Activated T-cell treated with anti-CD3 and anti-CD28 coated beads, Interleukin-2, amount 50 U/mL, for 72 hours (primary cell): Measurements from ENCODE around the gene COL6A1. TPM values are rescaled to one million over a fixed set of nuclear protein-coding genes. Genes with fewer than 3 reads are reported as not detected.
A peak's percentile ranks its signal among the peaks of the same experiment; 100 is the strongest.

Experiments used
- ATAC-seq, 2 donors: fragments of 150-1000 bp; cut with Tn5 transposase; replicated peaks in 1 of 2; 2 replicates each; pipeline ENCODE4 v1.10.0; 2021; ENCODE audit warnings: moderate library complexity in 2 of 2, mild to moderate bottlenecking in 1 of 2
- DNase-seq, 2 donors: peaks; one replicate each; pipeline ENCODE4 v3.0.0; 2021 to 2022; ENCODE audit warnings: mixed read lengths in 1 of 2
- H3K27ac Mint-ChIP-seq: one replicate; pipeline ENCODE4 v1.8.0; 2022; ENCODE audit warnings: mild to moderate bottlenecking, moderate library complexity, mixed read lengths
- H3K27me3 Mint-ChIP-seq: one replicate; pipeline ENCODE4 v1.8.0; 2022; ENCODE audit warnings: low read depth, mixed read lengths
- H3K36me3 Mint-ChIP-seq, 2 donors: one replicate each; pipeline ENCODE4 v1.8.0; 2022; ENCODE audit warnings: mixed read lengths in 2 of 2, mild to moderate bottlenecking in 1 of 2; ENCODE audit not compliant: insufficient read depth in 2 of 2
- H3K4me1 Mint-ChIP-seq: one replicate; pipeline ENCODE4 v1.8.0; 2022; ENCODE audit warnings: low read depth, mixed read lengths
- H3K4me3 Mint-ChIP-seq, 2 donors: one replicate each; pipeline ENCODE4 v1.8.0; 2022; ENCODE audit warnings: mild to moderate bottlenecking in 2 of 2, mixed read lengths in 2 of 2, moderate library complexity in 2 of 2
- H3K9me3 Mint-ChIP-seq, 2 donors: one replicate each; pipeline ENCODE4 v1.8.0; 2022; ENCODE audit warnings: mixed read lengths in 2 of 2
- total RNA-seq, 2 donors: library from RNA; stranded (reverse); gene quantifications; one replicate each; pipeline ENCODE4 v1.2.3, GENCODE V29; 2022

COL6A1 gene
- total RNA-seq, 2 donors from 2014 or later = 1.7 to 2.8 TPM

DNA sequence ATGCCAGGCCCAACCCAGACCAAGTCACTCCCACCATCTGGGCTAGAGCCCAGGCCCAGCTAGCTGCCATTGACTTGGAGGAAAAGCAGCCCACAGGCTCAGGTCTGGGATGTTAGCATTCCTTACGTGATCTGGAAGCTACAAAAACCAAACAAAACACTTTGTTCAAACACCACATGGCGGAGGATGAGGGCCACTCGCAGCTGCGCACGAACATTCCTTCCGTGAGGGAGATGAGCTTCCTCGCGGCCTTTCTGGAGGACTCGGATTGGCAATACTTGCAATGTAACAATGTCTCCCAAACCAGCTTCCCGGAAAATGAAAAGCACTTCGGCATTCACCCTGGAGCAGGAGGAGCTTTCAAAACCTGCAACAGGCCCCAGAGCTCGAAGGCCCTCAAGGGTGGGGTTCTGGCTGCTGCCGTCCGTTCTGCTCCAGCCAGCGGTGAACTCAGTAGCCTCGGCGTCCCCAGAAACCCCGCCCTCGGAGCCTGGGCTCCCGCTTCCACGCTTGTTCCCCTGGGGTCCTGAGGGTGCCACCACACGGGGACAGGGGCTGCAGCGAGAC, 40.5 kb downstream of the COL6A1 start:
- peaks cover 38% of the 10 kb centered on the region for H3K27me3 Mint-ChIP-seq
- no peaks in the 10 kb centered on the region for H3K4me1 Mint-ChIP-seq
- no peak overlapping the region for H3K27ac Mint-ChIP-seq
- no peaks in the 10 kb centered on the region for H3K9me3 Mint-ChIP-seq
- ATAC-seq (no peak), DNase-seq (no peak)
- no peak overlapping the region for H3K4me3 Mint-ChIP-seq
- no peaks in the 10 kb centered on the region for H3K36me3 Mint-ChIP-seq

DNA sequence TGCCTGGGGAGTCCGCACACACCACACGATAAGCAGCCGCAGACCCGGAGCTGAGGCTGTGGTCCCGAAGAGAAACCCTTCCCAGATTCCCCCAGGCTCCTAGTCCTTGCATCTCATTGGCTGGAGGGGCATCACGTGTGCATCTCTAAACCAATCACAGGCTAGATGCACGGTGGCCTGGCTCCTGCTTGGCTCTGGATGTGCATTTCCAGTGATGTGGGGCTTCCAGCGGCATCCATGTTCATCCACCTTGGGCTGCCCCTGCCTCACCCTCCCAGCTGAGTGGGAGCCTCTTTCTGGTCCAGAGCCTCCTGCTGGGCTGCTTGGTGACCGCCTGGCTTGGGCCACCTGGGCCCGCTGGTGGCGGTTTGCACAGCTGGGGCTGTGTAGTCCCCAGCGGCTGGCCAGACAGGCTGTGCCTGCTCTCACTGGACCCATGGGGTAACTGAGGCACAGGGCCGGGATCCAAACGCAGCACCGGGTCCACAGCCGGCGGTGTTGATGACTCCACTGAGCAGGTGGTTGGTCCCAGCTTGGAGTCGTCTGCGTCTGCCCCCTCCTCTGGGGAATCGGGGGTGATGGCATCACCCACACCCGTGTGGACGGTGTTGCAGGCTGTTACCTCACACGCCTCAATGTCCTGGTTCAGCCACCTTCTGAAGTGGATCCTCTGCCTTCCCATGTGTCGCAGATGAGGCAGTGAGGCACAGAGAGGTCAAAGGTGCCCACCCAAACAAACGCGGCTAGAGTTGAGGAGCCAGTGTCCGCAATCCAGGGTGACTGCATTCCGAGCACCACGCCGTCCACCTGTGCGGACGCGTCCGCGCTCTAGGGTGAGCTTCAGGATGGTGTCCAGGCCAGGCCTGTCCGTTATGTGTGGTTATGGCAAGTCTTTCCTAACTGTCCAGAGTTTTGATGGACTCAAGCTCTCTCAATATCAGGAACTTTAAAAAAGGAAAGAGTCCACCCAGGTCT, 41.3 kb downstream of the COL6A1 start:
- ATAC-seq = no peak
- no peak for DNase-seq
- peaks cover 30% of the 10 kb centered on the region for H3K27me3 Mint-ChIP-seq
- no peak overlapping the region for H3K27ac Mint-ChIP-seq
- no peak overlapping the region for H3K4me3 Mint-ChIP-seq
- no peaks in the 10 kb centered on the region for H3K4me1 Mint-ChIP-seq
- H3K36me3 Mint-ChIP-seq = no peaks in the 10 kb centered on the region
- H3K9me3 Mint-ChIP-seq = no peaks in the 10 kb centered on the region

GRCh38 chr21:46023555-46023954, 42.0 kb downstream of the COL6A1 start:
- H3K27ac Mint-ChIP-seq = no peak overlapping the region
- DNase-seq = no peak
- H3K27me3 Mint-ChIP-seq = peaks cover 27% of the 10 kb centered on the region

GRCh38 chr21:46024141-46024540, 42.6 kb downstream of the COL6A1 start:
- ATAC-seq = no peak

More at GRCh38 chr21:46023555-46023954, 42.0 kb downstream of the COL6A1 start:
- H3K4me1 Mint-ChIP-seq = no peaks in the 10 kb centered on the region
- no peak overlapping the region for H3K4me3 Mint-ChIP-seq
- no peak for ATAC-seq
- no peaks in the 10 kb centered on the region for H3K36me3 Mint-ChIP-seq
- no peaks in the 10 kb centered on the region for H3K9me3 Mint-ChIP-seq

GRCh38 chr21:46025113-46025770, 43.7 kb downstream of the COL6A1 start:
- no peak for ATAC-seq
- no peak overlapping the region for H3K27ac Mint-ChIP-seq

More at GRCh38 chr21:46024141-46024540, 42.6 kb downstream of the COL6A1 start:
- peaks cover 3% of the 10 kb centered on the region for H3K4me1 Mint-ChIP-seq
- no peak overlapping the region for H3K27ac Mint-ChIP-seq
- H3K9me3 Mint-ChIP-seq = peaks cover under 1 to 1% of the 10 kb centered on the region in 2 donors
- H3K4me3 Mint-ChIP-seq = no peak overlapping the region
- DNase-seq = no peak
- H3K36me3 Mint-ChIP-seq = peaks cover 0 to 2% of the 10 kb centered on the region in 2 donors
- H3K27me3 Mint-ChIP-seq = peaks cover 27% of the 10 kb centered on the region

GRCh38 chr21:46027851-46028493, 46.4 kb downstream of the COL6A1 start:
- H3K4me3 Mint-ChIP-seq = no peak overlapping the region
- peaks cover 19% of the 10 kb centered on the region for H3K27me3 Mint-ChIP-seq
- H3K36me3 Mint-ChIP-seq = peaks cover 1 to 5% of the 10 kb centered on the region in 2 donors
- peaks cover 6% of the 10 kb centered on the region for H3K4me1 Mint-ChIP-seq
- ATAC-seq (no peak), DNase-seq (no peak)
- peaks cover 3 to 6% of the 10 kb centered on the region in 2 donors for H3K9me3 Mint-ChIP-seq
- H3K27ac Mint-ChIP-seq = no peak overlapping the region

More at GRCh38 chr21:46025113-46025770, 43.7 kb downstream of the COL6A1 start:
- Mint-ChIP-seq H3K4me1 (peaks cover 6% of the 10 kb centered on the region), H3K9me3 (peaks cover 3 to 6% of the 10 kb centered on the region in 2 donors), H3K36me3 (peaks cover 1 to 5% of the 10 kb centered on the region in 2 donors), H3K27me3 (peaks cover 20% of the 10 kb centered on the region), H3K4me3 (no peak overlapping the region)
- DNase-seq = no peak

GRCh38 chr21:46028573-46029091, 47.1 kb downstream of the COL6A1 start:
- Mint-ChIP-seq H3K27ac (no peak overlapping the region), H3K9me3 (peaks cover 3 to 6% of the 10 kb centered on the region in 2 donors), H3K4me1 (peaks cover 6% of the 10 kb centered on the region), H3K4me3 (no peak overlapping the region), H3K27me3 (peaks cover 15% of the 10 kb centered on the region), H3K36me3 (peaks cover 1 to 5% of the 10 kb centered on the region in 2 donors)
- ATAC-seq = no peak
- no peak for DNase-seq

DNA sequence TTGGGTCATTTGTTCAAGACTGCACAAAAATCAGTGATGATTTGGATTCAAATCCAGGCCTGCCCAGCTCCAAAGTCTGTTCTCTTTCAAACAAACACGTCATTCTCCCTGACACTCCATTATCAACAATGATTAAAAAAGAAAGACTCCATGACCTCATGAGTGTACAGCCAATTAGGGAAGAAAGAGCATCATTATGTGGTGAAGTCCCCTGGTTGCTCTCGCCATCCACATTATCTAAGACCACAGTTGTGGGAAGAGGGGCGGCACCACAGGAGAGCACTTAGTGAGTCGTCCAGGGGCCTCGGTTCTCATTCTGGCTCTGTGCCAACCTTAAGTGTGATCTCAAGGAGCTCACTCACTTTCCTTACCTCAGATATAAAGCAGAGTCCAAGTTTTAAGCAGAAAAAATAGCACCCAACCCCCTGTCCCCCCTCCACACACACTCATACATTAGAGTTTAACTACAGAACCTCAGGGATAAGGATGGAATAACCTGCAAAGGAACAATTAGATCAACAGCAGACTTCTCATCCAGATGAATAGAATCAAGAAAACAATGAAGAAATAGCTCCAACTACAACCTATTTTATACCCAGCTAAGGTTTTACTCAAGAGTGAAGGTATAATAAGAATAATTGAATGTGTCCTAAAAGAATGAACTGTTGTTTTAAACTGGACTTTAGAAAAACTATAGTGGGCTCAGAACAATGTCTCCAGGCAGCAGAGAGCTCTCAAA, 47.8 kb downstream of the COL6A1 start:
- no peak overlapping the region for H3K27ac Mint-ChIP-seq
- DNase-seq = no peak

DNA sequence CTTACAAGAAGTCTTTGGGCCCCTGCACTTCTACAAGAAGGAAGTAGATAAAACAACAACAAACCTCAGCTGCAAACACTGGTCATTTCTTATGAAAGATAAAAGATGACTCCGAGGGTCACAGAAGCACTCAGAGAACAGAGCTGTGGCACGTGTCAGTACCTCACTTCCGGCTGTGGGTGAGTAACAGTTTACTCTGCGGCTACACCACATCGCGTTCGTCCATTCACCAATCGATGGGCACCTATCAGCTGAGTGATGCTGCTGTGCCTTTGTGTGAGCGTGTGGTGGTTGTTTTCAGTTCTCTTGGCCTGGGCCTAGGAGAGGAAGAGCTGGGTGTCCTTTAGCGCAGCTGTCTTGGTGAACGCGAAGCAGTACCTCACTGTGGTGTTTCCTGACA, 49.9 kb downstream of the COL6A1 start:
- Mint-ChIP-seq H3K4me1 (peaks cover 6% of the 10 kb centered on the region), H3K36me3 (peaks cover 1 to 5% of the 10 kb centered on the region in 2 donors), H3K27ac (no peak overlapping the region), H3K4me3 (no peak overlapping the region), H3K27me3 (peaks cover 13% of the 10 kb centered on the region), H3K9me3 (peaks cover 3 to 6% of the 10 kb centered on the region in 2 donors)
- ATAC-seq (no peak), DNase-seq (no peak)

More for the DNA sequence above, 47.8 kb downstream of the COL6A1 start:
- peaks cover 13% of the 10 kb centered on the region for H3K27me3 Mint-ChIP-seq
- peaks cover 6% of the 10 kb centered on the region for H3K4me1 Mint-ChIP-seq
- peaks cover 1 to 5% of the 10 kb centered on the region in 2 donors for H3K36me3 Mint-ChIP-seq
- no peak overlapping the region for H3K4me3 Mint-ChIP-seq
- ATAC-seq = peak in 1 of 2 donors; percentile 36
- peaks cover 3 to 6% of the 10 kb centered on the region in 2 donors for H3K9me3 Mint-ChIP-seq

- no peak overlapping the region for H3K4me3 Mint-ChIP-seq
- H3K27me3 Mint-ChIP-seq = peaks cover 13% of the 10 kb centered on the region
- no peak overlapping the region for H3K27ac Mint-ChIP-seq
- no peak for ATAC-seq
- peaks cover 6% of the 10 kb centered on the region for H3K4me1 Mint-ChIP-seq
- peaks cover 3 to 6% of the 10 kb centered on the region in 2 donors for H3K9me3 Mint-ChIP-seq
- H3K36me3 Mint-ChIP-seq = peaks cover 1 to 5% of the 10 kb centered on the region in 2 donors
- DNase-seq = no peak
Measured at GRCh38 chr21:46032100-46032499, 50.5 kb downstream of the COL6A1 start.

- Mint-ChIP-seq H3K27ac (no peak overlapping the region), H3K9me3 (peaks cover 3 to 6% of the 10 kb centered on the region in 2 donors), H3K4me3 (no peak overlapping the region), H3K36me3 (peaks cover 1 to 5% of the 10 kb centered on the region in 2 donors), H3K27me3 (peaks cover 8% of the 10 kb centered on the region), H3K4me1 (peaks cover 6% of the 10 kb centered on the region)
- no peak for ATAC-seq
- no peak for DNase-seq
Measured at GRCh38 chr21:46033410-46034400, 52.1 kb downstream of the COL6A1 start.
